HG02642 (cell line): ENCODE measurements around the gene POLR1E.

ENCODE experiments used
- ATAC-seq: cut with Tn5 transposase; IDR thresholded peaks from one replicate; pipeline ENCODE4 v1.9.1; 2021; ENCODE audit warnings: mild to moderate bottlenecking; ENCODE audit not compliant: unreplicated experiment, poor library complexity

The POLR1E gene, protein sequence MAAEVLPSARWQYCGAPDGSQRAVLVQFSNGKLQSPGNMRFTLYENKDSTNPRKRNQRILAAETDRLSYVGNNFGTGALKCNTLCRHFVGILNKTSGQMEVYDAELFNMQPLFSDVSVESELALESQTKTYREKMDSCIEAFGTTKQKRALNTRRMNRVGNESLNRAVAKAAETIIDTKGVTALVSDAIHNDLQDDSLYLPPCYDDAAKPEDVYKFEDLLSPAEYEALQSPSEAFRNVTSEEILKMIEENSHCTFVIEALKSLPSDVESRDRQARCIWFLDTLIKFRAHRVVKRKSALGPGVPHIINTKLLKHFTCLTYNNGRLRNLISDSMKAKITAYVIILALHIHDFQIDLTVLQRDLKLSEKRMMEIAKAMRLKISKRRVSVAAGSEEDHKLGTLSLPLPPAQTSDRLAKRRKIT

DNA sequence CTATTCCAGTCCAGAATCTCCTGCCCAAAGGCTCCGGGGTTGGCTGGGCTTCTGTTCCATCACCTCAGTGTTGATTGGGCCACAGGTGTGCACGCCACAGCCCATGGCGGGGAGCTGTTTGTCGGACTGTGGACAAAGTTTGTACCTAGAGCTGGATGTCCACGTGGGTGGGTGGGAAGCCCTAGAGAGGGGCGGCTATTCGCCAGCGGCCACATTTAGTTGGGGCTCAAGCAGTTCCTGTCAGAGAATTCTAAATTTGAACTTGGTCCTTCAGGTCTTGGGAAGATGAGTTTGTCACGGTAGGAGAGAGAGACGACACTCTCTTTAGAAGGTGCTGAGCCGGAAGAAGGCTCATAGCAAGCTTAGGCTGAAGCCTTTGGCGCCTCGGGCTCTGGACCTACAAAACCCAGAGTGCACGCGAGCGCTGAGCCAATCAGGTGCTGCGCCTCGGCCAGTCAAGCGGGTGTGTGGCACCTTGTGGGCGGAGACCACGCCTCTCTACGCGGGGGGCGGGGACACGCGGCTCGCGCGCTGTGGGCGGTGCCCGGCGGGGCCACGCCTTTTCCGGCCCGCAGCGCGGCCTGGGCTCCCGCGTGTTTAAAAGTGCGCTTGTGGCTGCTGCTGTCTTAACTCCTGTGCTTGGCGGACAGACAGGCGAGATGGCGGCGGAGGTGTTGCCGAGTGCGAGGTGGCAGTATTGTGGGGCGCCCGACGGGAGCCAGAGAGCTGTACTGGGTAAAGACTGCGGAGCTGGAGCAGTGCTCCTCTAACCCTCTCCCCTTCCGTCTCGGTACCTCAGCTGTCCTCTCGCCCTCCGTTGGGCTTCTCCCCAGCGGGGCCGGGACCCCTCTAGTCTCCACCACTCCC is at the start of gene POLR1E:
Gene POLR1E (plus strand): TSS at position 560 of the 867 bp plus-strand sequence. CDS start 100 bp downstream, at position 660.
- peak; percentile 97 for ATAC-seq

DNA sequence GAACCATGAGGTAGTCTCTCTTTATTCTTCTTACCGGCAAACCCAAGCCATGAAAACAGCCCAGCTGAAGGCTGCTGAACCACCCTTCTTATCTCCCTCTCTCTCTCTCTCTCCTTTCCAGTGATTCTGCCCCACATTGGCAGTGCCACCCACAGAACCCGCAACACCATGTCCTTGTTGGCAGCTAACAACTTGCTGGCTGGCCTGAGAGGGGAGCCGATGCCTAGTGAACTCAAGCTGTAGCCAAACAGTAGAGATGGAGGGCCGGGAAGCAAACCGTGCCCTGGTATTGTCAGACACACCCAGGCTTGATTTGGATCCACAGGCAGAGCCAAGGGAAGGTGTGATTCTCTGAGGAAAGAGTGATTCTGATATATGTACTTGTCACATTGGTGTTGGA is 49.2 kb upstream of the POLR1E start:
- no peak for ATAC-seq

DNA sequence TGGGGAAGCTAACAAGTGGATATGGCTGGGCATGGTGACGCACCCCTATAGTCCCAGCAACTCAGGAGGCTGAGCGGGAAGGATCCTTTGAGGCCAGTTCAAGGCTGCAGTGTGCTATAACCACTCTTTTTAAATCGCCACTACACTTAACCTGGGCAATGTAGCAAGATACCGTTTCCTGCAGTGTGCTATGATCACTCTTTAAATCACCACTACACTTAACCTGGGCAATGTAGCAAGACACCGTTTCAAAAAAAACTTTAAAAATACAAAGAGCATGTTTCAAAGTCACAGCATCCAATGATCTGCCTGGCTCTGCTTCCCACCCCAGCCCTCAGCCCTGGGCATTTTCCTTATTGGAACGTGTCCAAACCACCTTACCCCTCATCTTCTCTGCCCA is 48.7 kb upstream of the POLR1E start:
- ATAC-seq, result no peak

DNA sequence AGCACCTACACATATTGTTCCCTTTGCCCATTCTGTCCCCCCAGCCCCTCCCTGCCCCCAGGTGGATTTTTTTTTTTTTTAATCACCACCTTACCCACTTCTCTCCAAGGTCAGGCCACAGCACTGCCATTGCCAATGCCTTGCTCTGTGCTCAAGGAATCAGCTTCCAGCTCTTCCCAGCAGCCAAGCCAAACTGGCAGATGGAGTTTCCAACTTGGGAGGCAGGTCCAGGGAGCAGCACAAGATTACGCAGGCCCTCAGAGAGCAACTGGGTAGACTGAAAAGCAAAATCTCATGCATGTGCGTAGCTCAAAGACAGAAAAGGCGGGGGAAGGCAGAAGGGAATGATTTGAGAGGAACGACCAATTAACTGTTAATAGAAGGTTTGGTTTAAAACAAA is 48.1 kb upstream of the POLR1E start:
- no peak for ATAC-seq

DNA sequence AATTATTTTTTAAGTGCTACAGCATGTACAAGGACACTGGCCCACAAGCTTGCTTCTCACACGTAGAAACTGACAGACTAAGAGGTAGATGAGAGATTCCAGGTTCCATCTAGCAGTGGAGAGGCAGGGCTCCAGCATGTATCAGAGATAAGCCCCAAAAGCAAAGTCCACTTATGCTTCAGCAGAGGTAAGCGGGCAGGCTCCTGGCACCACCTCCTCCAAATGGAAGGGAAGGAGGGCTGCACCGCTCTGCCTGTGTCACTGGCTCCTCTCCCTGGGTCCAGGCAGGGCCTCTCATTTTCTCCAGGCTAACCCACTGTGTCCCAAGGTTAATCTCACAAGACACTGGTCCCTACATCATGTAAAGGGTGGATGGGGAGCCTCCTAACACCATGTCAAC is 47.4 kb upstream of the POLR1E start:
- no peak for ATAC-seq

DNA sequence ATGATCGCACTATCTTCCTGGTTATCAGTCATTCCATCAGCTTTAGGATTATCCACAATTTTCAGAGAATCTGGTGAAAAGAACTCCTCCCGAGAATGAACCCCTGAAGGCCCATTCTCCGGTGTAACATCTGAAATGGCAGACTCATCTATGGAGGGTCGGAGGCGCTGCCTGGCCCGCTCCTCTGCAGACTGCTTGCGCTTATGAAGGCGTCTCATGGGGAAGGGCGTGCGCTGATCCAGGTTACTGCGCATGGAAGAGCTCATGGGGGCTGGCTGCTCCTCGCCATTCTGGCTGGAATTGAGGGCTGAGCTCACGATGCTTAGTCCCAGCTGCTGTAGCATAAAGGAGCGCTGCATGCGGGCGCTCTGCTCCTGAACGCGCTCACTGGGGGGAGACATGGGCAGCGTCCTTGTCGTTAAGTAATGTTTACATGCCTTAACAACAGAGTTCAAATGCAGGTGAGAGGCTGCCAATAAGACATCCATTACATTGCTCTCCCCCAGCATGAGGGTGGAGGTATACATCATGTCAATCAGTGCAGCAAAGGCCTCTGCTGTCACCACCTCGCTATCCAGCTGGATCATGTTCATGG is 43.9 kb upstream of the POLR1E start:
- no peak for ATAC-seq

DNA sequence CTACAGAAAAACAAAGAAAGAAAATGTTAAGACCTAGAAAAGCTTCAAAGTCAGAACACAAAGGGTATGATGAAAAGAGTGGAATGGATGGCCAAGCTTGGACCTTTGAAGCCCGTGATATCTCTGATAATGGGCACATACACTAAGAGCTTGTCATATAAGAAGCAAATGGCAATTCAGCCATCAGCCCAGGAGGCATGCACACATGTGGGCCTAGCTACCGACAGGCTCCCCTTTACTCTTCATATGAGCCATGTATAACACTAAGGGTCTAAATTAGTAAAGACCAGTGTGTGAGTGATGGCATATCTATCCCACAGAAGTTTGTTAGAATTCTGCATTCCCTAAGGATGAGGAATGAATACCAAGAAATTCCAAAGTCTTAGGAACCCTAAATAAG is 43.2 kb upstream of the POLR1E start:
- ATAC-seq, result no peak

DNA sequence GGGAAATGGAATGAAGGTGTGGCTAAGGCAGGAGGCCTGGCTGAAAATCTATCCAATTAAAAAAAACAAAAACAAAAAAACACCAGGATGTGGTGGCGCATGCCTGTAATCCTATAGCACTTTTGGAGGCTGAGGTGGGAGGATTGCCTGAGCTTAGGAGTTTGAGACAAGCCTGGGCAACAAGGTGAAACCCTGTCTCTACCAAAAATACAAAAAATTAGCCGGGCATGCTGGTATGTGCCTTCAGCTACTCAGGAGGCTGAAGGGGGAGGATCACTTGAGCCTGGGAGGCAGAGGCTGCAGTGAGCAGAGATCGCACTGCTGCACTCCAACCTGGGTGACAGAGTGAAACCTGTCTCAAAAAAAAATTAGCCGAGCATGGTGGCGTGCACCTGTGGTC is 42.2 kb upstream of the POLR1E start:
- no peak for ATAC-seq

DNA sequence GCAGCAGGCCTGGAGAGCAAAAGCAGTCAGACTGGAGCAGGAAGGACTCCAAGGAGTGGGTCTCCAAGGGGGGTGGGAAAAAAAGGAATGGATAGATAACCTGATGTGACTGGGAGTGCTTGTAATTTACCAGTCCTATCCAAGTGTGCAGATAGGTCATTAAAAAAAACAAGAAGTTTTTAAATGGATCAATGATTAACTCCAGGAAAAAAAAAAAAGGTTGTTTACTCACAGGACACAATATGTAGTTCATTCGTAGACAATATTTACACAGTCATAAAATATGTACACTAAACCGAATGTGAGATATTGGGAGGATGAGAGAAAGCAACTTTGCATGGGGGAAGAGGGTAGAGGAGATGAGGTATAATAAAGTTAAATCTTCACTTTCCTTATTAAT is 40.9 kb upstream of the POLR1E start:
- ATAC-seq, result no peak

DNA sequence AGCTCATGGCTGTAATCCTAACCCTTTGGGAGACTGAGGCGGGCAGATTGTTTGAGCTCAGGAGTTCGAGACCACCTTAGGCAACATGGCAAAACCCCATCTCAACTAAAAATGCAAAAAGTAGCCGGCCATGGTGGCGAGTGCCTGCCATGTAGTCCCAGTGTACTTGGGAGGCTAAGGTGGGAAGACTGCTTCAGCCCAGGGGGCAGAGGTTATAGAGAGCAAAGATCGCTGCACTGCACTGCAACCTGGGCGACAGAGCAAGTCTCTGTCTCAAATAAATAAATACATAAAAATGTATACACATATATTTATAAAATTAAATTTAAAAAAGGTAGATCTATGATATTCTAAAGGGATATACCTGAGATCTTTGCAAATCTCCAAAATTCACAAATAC is 39.9 kb upstream of the POLR1E start:
- ATAC-seq, result no peak

DNA sequence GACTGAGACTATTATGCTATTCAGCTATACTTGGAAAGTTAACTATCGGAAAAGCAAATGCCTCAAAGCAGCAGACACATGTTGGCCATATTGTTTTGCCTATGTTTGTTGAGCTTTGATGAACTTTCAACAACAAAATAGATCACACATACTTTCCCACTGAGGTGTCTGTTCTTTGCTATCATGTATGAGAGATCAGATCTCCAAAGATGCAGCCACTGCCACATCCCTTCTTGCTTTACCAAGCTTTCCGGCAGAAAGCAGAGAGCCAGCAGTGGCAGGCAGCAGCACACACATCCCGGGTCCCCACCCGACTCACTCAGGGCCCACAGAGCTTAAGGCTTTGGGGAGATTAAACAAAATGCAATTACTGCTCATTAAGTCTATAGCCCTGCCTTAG is 39.3 kb upstream of the POLR1E start:
- ATAC-seq, result no peak

DNA sequence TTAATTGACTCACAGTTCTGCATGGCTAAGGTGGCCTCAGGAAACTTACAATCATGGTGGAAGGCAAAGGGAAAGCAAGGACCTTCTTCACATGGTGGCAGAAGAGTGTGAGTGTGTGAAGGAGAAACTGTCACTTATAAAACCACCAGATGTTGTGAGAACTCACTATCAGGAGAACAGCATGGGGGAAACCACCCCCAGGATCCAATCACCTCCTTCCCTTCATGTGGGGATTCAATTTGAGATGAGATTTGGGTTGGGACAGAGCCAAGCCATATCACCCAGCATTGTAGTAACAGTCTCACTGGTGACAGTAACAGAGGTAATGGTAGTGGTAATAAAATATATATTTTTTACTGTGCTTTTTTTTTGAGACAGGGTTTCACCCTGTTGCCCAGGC is 38.6 kb upstream of the POLR1E start:
- no peak for ATAC-seq

DNA sequence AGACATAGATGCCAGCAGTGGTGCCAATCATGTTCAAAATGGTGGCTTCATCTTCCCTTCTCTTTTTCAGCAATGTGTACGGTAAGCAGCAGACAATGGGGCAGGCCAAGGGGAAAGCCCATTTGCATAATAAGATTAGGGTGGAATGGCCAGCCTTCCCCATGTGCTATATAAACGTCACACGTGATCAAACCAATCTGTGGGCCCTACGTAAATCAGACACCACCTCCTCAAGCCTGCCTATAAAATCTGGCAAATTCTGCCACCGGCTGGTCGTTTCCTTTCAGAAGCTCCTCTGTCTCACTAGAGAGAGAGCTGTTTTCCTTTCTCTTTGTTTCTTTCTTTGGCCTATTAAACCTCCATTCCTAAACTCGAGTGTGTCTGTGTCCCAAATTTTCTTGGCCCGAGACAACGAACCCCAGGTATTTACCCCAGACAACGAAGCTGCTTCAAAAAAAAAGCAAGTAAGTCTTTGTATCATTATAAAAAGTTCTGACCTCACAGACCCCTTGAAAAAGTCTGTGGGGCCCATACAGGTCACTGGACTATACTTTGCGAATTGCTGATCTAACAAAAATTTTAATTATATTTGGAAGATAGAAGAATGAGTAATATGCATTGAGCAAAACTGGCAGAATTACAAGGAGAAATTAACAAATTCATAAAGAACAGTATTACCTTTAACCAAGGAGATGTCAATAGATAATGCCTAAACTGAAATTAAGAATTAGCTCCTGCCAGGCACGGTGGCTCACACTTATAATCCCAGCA is 35.7 kb upstream of the POLR1E start:
- no peak for ATAC-seq

DNA sequence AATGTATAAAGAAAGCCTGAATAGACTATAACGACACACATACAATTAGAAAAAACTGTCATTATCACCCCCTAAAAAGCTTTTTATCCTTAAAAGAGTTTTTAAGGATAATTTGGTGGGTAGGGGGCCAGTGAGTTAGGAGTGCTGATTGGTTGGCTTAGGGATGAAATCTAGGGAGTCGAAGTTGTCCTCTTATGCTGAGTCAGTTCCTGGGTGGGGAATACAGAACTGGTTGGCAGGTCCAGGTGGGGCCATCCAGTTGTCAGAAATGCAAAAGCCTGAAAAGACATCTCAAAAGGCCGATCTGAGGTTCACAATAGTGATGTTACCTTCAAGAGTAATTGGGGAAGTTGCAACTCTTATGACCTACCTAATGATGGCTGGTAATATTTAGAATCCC is 34.1 kb upstream of the POLR1E start:
- no peak for ATAC-seq

DNA sequence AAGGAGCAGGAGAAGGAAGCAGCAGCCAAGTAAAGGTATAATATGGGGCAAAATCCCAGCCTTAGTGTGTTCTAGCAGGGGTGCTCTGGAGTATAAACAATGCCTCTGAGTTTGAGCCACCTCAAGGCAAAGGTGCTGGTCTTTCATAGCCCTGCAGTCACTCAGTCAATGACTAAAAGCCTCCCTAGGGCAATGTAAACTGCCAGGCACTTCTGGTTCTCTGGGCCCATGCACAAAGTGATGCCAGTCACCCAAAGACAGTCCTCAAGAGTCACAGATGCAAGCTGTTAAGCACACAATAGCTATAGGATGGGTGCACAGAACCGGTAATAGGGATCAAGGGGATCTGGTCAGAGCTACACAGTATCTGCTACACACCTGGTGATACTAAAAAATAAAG is 33.1 kb upstream of the POLR1E start:
- ATAC-seq, result no peak

DNA sequence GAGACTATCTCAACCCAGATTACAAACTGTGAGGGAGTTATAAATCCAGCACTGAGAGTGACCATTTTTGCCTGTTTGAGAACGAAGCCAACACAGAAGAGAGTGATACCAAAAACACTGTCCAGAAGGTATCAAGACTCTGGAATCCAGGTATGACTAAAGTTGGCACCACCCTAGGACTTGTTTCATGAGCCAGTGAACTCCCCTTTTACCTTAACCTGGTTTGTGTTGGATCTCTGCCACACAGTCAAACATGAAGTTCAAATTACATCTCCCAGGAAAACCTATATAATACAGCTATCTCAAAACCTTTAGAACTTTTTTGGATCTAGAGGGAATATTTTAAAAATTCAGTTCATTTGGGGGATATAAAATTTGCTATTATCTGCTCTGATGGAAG is 31.9 kb upstream of the POLR1E start:
- no peak for ATAC-seq

DNA sequence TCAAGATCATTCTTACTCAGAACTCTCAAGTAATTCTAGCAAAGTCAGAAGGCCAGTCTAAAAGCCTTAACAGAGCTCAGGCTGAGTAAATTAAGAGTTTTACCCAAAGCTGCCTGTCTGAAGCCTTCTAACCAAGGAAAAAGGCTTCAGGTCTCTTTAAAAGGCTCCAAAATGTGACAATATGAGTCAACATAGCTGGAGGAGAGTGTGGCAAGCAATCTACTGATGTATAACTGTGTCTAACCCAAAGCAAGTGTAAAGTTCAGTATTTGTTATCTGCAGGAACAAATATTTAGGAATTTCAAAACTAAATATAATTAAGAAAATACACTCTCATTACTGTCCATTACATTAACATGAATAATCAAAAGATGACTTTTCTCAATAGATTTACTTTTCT is 31.5 kb upstream of the POLR1E start:
- ATAC-seq, result no peak

DNA sequence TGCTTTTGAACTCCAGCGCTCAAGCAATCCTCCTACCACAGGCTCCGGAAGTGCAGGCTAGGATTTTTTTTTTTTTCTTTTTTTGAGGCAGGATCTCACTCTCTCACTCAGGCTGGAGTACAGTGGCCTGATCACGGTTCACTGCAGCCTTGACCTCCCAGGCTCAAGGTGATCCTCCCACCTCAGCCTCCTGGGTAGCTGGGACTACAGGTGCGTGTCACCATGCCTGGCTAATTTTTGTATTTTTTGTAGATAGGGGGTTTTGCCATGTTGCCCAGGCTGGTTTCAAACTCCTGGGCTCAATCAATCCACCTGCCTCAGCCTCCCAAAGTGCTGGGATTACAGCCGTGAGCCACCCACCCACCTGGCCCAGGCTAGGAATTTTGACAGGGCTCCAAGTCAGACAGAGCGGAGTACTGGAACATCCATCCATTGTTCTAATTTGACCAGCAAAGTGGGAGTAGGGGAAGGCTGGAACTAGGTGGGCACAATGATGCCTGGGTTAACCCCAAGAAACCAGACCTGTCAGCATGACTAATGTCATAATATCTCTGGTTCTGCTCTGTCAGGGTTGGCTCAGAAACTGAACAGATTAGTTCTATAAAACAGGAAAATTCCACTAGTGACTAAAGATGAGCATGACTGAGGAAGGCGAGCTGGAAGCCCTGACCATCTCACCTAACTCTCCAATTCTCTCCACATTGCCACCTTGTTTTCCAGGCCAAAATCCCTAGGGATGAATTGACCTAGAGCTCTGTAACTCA is 29.7 kb upstream of the POLR1E start:
- ATAC-seq, result no peak

DNA sequence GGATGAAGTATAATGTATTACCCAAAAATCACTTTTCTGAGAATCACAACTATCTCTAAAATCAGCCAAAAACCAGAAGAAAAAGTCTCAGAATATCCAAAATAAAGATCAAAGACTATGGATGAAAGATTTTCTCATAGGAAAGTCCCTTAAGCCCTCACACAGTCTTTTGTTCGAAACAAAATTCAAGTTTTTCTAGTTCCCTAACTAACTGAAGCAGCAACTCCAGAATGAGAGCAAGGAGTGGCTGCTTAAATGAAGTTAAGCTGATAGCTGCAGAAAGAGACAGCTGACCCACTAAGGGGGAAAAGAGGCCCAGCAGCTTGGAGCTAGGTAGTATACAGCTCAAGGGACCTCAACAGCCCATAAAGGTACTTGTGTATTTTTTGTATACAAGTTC is 28.9 kb upstream of the POLR1E start:
- ATAC-seq, result no peak

DNA sequence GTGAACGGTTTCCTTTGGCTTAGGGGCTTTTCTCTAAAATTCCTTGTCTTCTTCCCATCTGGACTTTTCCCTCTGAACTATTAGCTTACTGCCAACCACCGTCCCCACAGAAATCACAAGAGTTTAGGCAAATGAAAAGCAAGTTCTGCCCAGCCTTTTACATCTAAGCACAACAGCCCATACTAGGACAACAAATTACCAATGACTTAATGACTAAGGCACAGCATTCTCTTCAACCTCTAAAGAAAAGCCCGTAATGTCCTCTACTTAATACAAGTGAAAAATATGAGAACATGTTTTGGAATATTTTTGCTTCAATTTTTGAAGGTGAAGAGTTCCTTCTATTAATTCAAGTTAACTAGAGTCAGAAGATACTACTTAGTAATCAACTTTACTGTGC is 21.7 kb upstream of the POLR1E start:
- ATAC-seq, result no peak
